ENCODE data around the gene RGS14.

Gene RGS14

GRCh38 chr5:177334781-177335700 lies 22.7 kb upstream of the RGS14 start:
- Histone ChIP-seq H3K4me3 (ENCODE audit: low read length, poor library complexity, severe bottlenecking) (no peak overlapping the region), H3K9me3 (ENCODE audit: insufficient read depth, low read depth, low read length) (no peaks in the 10 kb centered on the region), H3K9me2 (replicated peaks; ENCODE audit: low read depth, low read length) (no peaks in the 10 kb centered on the region), H3K27me3 (ENCODE audit: insufficient read depth, low read length, poor library complexity, severe bottlenecking) (no peaks in the 10 kb centered on the region), H3K36me3 (ENCODE audit: insufficient read depth, low read length) (peaks cover 40% of the 10 kb centered on the region; the same call in 1 of the 2 replicates), H3K4me2 (ENCODE audit: low read depth, low read length, poor library complexity, severe bottlenecking) (no peak overlapping the region), H2AFZ (ENCODE audit: low read length) (no peak overlapping the region), H4K20me1 (ENCODE audit: insufficient read depth, low read length, poor library complexity, severe bottlenecking) (no peaks in the 10 kb centered on the region), H3F3A (ENCODE audit: low read depth) (no peaks in the 10 kb centered on the region), H3K9ac (ENCODE audit: low read depth, low read length, poor library complexity, severe bottlenecking) (no peak overlapping the region), H3K4me1 (ENCODE audit: insufficient read depth, low read length, poor library complexity, severe bottlenecking) (peaks cover 16% of the 10 kb centered on the region), H3K79me2 (ENCODE audit: insufficient read depth, low read length) (peaks cover 12% of the 10 kb centered on the region; the same call in 1 of the 2 replicates)
- no peak for TF ChIP-seq CTCF (conservative IDR thresholded peaks at IDR 0.05; ENCODE audit: low read length)
- no peak for TF ChIP-seq EZH2phosphoT487 (IDR thresholded peaks at IDR 0.05; ENCODE audit: borderline replicate concordance)

- Histone ChIP-seq H3K9me2 (replicated peaks; ENCODE audit: low read depth, low read length) (no peaks in the 10 kb centered on the region), H3K79me2 (ENCODE audit: insufficient read depth, low read length) (peaks cover 12% of the 10 kb centered on the region; the same call in 1 of the 2 replicates), H3K9me3 (ENCODE audit: insufficient read depth, low read depth, low read length) (no peaks in the 10 kb centered on the region), H3F3A (ENCODE audit: low read depth) (no peaks in the 10 kb centered on the region), H3K9ac (ENCODE audit: low read depth, low read length, poor library complexity, severe bottlenecking) (no peak overlapping the region), H3K4me3 (ENCODE audit: low read length, poor library complexity, severe bottlenecking) (no peak overlapping the region), H4K20me1 (ENCODE audit: insufficient read depth, low read length, poor library complexity, severe bottlenecking) (no peaks in the 10 kb centered on the region), H3K27me3 (ENCODE audit: insufficient read depth, low read length, poor library complexity, severe bottlenecking) (no peaks in the 10 kb centered on the region), H3K36me3 (ENCODE audit: insufficient read depth, low read length) (peaks cover 40% of the 10 kb centered on the region; the same call in 1 of the 2 replicates), H3K4me2 (ENCODE audit: low read depth, low read length, poor library complexity, severe bottlenecking) (no peak overlapping the region), H3K4me1 (ENCODE audit: insufficient read depth, low read length, poor library complexity, severe bottlenecking) (peaks cover 13% of the 10 kb centered on the region), H2AFZ (ENCODE audit: low read length) (no peak overlapping the region)
- no peak for TF ChIP-seq EZH2phosphoT487 (IDR thresholded peaks at IDR 0.05; ENCODE audit: borderline replicate concordance)
- no peak for TF ChIP-seq CTCF (conservative IDR thresholded peaks at IDR 0.05; ENCODE audit: low read length)
Observed at GRCh38 chr5:177335701-177336065, 22.0 kb upstream of the RGS14 start.

- H3K9me3 ChIP-seq (ENCODE audit: insufficient read depth, low read depth, low read length) = no peaks in the 10 kb centered on the region
- H3K36me3 ChIP-seq (ENCODE audit: insufficient read depth, low read length) = peaks cover 40% of the 10 kb centered on the region; the same call in 1 of the 2 replicates
- H2AFZ ChIP-seq (ENCODE audit: low read length) = no peak overlapping the region
- peaks cover 12% of the 10 kb centered on the region; the same call in 1 of the 2 replicates for H3K79me2 ChIP-seq (ENCODE audit: insufficient read depth, low read length)
- no peak overlapping the region for H3K4me2 ChIP-seq (ENCODE audit: low read depth, low read length, poor library complexity, severe bottlenecking)
- no peak overlapping the region for H3K9ac ChIP-seq (ENCODE audit: low read depth, low read length, poor library complexity, severe bottlenecking)
- H3K9me2 ChIP-seq (replicated peaks; ENCODE audit: low read depth, low read length) = no peaks in the 10 kb centered on the region
- no peaks in the 10 kb centered on the region for H3K27me3 ChIP-seq (ENCODE audit: insufficient read depth, low read length, poor library complexity, severe bottlenecking)
- H4K20me1 ChIP-seq (ENCODE audit: insufficient read depth, low read length, poor library complexity, severe bottlenecking) = no peaks in the 10 kb centered on the region
- no peaks in the 10 kb centered on the region for H3F3A ChIP-seq (ENCODE audit: low read depth)
- TF ChIP-seq CTCF (conservative IDR thresholded peaks at IDR 0.05; ENCODE audit: low read length) = peak; percentile 69
- no peak for TF ChIP-seq EZH2phosphoT487 (IDR thresholded peaks at IDR 0.05; ENCODE audit: borderline replicate concordance)
- H3K4me1 ChIP-seq (ENCODE audit: insufficient read depth, low read length, poor library complexity, severe bottlenecking) = peaks cover 9% of the 10 kb centered on the region
- H3K4me3 ChIP-seq (ENCODE audit: low read length, poor library complexity, severe bottlenecking) = no peak overlapping the region
Observed at GRCh38 chr5:177336112-177336511, 21.6 kb upstream of the RGS14 start.
